Left cardiac atrium (tissue), 4 donors: ENCODE results near the gene CATSPERE. TPM values are rescaled to one million over a fixed set of nuclear protein-coding genes. Genes with fewer than 3 reads are reported as not detected.

Experiments
- ATAC-seq, 2 donors: fragments of 200-7000 bp; cut with Tn5 transposase; one replicate each; pipeline ENCODE4 v1.9.1; 2020; ENCODE audit warnings: mild to moderate bottlenecking in 2 of 2, moderate library complexity in 2 of 2
- DNase-seq: peaks from one replicate; pipeline ENCODE4 v3.0.0-alpha.2; 2020
- intact Hi-C, 2 donors: fragments of 100-400 bp; cut with DNase I; formaldehyde crosslinking; loops; one replicate each; pipeline versions ENCODE4 v1.14.1 to v1.15.1; 2022 to 2023
- total RNA-seq, 2 donors: library from RNA; stranded (reverse); fragmentation: NEBNext Ultra II Directional; extraction: Animal tissue kit (Norgen Biotek cat#: 25700); gene quantifications; one replicate each; pipeline ENCODE4 v1.2.1, GENCODE V29; 2021
- donor health status: DM: no; HTN: yes; CAD: no.
- donor health status: DM: no; HTN: yes; CAD: no; lungs with severe emphysema.
- donor health status: DM: yes; HTN: yes; CAD: no.
- donor health status: Dilated cardiomyopathy.

Gene CATSPERE
- total RNA-seq, 2 donors from 2014 or later: 0.59 to 0.71 TPM

DNA sequence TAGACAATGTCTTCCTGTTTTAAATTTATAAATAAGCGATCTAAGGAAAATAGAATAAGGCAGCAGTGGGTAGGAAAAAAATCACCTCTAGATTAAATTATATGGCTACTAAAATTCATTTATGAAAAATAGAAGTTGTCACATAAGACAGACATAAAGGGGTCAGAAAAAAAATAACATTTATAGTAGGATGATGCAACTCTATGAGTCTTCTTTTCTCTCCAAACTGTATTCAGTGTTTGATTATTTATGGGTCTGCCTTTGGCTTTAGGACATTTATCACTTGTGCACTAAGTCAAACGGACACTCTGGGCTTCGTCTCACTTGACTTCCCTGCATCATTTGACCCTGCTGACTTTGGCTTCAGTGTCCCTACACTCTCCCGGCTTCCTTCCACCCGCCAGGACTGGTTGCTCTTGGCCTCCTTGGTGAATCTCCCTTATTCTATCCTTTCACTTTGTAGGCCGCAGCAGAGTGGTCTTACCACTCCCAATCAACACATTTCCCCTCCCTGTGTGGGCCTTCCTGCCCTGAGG, 144.8 kb downstream of the CATSPERE start:
- DNase-seq: no peak
- no peak for ATAC-seq
- intact Hi-C loops: loop anchor here (10.0 kb wide), 2 partner anchors 419 to 439 kb away; no protein-coding TSS in a partner anchor

DNA sequence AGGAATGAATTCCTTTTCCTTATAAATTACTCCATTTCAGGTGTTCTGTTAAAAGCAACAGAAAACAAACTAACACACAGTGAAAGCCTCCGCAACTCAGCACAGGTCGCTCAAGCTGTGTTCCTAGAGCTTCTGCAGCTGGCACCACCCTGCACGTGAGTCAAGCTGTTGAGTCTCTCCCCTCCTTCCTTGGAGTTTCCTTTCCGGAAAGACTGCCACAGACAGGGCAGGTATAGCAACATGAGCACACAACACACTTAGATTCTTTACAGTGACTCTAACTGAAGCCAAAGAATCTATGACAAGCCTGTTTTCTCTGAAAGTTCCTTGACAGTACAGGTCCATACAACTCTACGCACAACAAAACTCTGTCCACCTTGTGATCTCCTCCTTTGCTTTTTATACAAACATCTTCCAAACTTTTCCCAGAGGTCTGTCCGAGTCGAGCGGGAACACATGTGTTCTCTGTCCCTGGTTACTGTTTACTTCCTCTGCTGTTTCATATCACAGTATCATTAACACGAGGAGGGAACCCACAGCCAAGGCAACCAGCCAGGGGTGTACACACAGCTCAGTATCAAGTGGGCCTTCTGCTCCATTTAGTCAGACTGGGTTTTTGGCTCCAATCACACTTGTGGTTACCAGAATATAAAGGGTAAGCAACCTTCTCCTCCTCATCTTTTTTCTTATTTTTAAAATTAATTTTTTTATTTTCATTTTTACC, 153.2 kb downstream of the CATSPERE start:
- intact Hi-C loops: no loop called here
- ATAC-seq: no peak
- DNase-seq: no peak

DNA sequence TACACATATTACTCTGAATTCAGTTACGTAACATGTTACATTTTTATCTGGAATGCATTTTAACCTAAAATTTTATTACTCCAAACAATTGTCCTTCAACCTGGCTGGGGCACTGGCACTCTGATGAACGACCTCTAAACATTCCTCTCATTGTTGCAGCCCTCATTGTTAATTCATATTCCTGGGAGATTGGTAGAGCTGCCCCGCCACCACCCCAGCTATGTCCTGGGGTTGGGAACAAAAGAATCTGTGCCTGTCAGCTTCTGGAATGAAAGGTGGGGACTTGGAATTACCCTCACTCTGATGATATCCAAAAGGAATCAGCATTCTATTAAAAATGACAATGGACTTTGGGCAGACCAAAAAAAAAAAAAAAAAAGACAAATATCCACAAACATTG, 153.8 kb downstream of the CATSPERE start:
- DNase-seq (no peak), ATAC-seq (no peak)
- intact Hi-C loops: no loop called here

DNA sequence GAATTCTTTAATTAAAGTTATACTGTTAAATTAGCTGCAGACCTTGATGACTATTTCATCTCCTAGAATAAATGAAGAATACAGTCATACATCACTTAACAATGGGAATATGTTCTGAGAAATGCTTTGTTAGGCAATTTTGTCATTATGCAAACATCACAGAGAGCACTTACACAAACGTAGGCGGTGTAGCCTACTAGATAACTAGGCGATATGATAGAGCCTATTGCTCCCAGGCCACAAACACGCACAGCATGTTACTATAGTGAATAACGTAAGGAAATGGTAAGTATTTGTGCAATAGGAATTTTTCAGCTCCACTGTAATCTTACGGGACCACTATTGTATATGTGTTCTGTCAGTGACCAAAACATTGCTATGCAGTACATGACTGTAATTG, 154.2 kb downstream of the CATSPERE start:
- DNase-seq (no peak), ATAC-seq (no peak)
- intact Hi-C loops: no loop called here

DNA sequence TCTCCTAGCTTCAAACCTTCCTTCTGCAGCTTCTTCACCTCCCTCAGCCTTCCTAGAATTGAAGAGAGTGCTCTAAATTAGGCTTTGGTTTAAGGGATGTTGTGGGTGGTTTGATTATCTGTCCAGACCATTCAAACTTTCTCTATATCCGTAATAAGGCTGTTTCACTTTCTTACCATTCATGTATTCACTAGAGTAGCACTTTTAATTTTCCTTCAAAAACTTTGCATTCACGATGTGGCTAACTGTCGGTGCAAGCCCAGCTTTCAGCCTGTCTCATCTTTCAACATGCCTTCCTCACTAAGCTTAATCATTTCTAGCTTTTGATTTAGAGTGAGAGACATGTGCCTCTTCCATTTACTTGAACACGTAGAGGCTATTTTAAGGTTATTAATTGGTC, 165.6 kb downstream of the CATSPERE start:
- DNase-seq (no peak), ATAC-seq (no peak)
- intact Hi-C loops: no loop called here

DNA sequence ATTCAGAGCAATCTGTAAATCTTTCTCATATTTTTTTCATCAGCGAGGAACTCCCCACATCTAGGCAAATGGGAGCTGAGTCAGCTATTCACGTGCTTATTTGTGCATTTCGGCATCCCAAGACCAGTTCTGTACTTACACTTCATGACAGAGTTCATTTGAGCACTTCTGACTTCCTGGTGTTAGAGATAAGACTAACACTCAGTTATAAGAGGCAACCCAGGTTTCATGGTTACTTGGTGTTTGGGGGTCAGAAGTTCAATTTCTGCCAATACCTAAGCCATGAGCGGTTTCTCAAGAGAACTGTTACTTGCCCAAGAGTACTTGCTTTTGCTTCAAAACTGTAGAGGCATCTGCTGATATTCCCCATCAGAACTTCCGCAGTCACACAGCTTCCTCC, 167.7 kb downstream of the CATSPERE start:
- DNase-seq: no peak
- intact Hi-C loops: no loop called here
- ATAC-seq: no peak

DNA sequence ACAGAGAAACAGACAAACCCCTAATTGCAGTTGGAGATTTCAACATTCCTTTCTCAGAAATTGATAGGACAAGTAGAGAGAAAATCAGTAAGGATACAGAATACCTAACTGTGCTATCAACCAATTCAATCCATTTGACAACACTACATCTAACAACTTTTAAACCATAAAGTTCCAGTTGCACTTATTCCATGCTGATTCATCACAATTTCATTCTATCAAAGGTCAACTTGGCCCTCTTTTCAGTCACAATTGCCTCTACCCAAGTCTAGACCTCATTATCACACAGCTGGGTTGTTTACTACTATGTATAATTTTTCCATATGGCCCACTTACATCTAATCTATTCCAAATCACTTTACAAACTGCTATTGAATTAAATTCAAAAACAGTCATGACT, 172.1 kb downstream of the CATSPERE start:
- intact Hi-C loops: no loop called here
- no peak for ATAC-seq
- no peak for DNase-seq

DNA sequence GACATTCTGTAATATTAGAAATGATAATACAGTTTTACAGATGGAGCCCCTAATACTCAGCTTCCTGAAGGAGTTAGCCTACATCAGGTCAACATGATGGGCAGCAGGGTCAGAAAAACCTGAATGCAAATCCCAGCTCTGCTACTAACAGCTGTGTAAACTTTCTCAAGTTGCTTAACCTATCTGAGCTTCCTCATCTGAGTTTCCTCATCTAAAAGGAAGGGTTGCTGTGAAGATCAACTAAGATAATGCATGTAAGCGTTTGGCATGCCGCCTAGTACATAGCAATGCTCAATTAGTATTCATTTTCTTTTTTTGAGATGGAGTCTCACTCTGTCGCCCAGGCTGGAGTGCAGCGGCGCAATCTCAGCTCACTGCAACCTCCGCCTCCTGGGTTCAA, 173.5 kb downstream of the CATSPERE start:
- DNase-seq: no peak
- ATAC-seq: no peak
- intact Hi-C loops: no loop called here

DNA sequence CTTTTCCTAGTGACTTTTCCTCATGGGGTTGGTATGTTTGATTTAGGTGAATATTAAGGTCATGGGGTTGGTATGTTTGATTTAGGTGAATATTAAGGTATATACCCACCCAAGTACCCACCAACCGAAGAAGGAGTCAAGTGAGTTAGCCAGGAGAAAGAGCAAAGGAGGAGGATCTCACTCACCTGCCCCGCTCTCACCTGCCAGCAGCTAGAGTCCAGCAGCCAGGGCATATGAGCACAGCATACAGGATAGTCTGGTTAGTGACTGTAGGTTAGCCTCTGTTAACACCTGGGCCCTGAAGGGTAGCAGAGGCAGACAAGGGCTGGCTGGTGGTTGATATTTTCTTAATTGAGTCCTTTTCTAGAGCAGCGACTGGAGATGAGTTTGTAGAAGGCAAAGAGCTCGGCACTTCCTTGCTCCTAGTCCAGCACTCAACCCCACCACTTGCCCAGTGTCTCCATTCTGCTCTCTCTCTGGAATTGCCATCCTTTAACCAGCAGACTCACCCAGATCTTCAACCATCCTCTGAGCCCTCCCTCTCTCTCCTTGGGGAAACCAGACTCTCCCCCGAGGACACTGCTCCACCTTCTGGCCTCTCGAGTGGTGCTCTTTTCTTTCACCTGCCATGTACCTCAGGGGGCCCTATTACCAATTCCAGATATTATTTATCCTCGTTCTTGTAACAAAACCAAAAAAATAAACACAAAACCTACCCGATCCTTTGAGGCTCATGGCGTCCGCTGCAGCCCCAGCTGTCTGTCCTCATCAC, 175.6 kb downstream of the CATSPERE start:
- ATAC-seq: no peak
- no peak for DNase-seq
- intact Hi-C loops: no loop called here

DNA sequence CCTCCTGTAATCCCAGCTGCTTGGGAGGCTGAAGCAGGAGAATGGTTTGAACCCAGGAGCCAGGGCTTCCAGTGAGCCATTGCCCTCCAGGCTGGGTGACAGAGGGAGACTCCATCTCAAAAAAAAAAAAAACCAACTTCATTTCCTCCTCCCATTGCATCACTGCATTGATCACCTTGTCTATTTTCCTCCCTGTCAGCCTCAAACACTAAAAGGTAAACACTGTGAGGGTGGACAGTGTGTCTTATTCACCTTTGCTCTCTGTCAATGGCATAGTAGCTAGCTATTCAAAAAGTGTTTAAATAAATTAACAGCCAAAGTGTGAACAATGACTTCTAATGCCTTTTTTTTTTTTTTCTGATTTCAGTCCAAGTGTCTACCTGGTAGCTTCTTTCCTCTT, 178.5 kb downstream of the CATSPERE start:
- intact Hi-C loops: no loop called here
- DNase-seq (no peak), ATAC-seq (no peak)

DNA sequence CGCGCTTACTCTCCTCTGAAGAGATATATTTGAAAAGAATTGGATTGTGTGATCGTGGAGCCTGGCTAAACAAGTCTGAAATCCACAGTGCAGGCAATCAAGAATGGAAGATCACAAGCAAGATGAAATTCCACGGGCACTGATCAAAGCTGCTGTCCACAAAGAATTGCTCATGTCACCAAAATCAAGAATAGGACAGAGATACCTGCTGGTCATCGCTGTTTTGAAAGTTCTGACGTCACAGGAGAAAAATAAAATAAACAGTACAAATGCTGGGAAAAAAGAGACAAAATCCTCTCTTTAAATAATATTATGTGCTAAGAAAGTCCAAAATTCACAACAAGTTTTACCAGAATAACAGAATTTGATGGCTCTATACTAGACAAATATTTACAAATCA, 179.8 kb downstream of the CATSPERE start:
- DNase-seq (no peak), ATAC-seq (no peak)
- intact Hi-C loops: no loop called here

DNA sequence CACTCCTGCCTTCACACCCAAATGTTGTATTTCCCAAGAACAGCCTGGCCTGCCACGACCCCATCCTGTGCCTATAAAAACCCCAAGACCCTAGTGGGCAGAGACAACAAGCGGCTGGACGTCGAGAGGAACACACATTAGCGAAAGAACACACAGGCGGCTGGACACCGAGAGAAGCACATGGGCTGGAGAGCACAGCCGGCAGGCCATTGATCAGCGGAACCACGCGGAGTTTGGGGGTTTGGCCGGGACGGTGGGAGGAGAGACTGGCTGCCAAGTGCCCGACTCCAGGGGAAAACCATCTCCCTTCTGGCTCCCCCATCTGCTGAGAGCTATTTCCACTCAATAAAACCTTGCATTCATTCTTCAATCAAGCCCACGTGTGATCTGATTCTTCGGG, 181.5 kb downstream of the CATSPERE start:
- DNase-seq (no peak), ATAC-seq (no peak)
- intact Hi-C loops: no loop called here

DNA sequence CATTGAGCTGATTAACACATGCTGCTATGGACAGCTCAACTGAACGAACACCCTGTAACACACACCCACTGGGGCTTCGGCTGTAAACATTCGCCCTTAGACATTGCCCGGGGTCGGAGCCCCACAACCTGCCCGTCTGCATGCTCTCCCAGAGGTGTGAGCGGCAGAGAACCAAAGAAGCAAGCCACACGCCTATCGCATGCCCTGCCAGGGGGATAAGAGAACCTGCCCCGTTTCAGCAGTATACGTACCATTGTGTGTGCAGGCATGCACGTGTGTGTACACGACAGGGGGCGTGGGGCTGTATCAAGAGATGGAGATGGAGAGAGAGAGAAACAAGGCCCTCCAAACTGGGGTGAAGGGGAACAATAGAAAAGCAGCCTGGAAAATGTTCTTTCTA, 181.9 kb downstream of the CATSPERE start:
- intact Hi-C loops: no loop called here
- ATAC-seq (no peak), DNase-seq (no peak)

DNA sequence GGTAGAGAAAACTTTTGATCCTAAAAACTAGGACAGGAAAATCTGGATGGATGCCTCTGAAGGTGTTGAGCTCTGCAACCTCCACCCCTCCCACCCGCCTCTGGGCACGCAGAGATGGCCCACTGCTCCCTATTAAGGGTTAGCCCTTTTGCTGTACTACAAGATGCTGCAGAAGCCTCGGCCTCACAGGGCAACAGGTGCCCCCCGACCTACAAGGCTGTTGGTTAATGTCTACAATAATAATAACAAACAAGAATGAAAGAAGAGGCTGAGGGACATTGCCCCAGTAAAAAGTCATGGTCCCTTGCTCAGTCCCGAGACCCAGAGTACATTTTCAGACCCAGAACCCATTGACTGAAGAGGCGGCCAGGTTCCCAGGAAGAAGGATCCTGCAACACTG, 184.3 kb downstream of the CATSPERE start:
- DNase-seq (no peak), ATAC-seq (no peak)
- intact Hi-C loops: no loop called here

DNA sequence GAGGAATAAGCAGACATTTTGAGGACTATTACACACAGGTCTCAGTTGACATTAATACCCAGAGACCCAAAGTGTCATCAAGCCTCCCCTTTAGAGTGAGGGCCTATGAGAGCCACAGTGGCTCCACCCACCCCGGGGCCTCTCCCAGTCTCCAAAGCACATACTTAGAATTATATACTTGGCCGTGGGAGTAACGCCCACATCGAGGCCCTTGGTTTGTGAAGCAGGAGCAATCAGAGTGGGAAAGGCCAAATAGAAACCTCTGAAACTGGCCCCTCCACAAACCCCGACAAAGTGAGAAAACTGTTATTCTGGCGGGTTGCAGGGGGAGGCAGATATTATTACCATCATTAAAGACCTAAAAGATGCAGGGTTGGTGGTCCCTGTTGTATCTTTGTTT, 184.8 kb downstream of the CATSPERE start:
- ATAC-seq (no peak), DNase-seq (no peak)
- intact Hi-C loops: no loop called here

DNA sequence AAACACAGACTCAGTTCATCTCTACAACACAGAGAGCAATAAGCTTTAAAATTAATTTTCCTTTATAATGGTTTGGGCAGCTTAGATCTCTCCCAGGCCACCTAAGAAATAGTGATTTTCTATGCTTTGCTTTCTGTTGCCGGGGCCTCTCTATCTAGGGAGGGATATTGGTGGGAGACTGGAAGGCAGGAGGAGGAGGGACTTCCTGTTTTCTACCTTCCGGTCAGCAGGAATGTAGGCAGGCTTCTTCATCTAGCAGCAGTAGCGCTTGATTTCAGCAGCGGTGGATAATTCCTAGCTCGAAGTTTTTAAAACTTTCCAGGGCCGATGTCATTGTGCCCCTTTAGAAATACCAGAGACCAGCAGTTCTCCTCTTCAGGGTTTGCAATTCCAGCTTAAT, 186.7 kb downstream of the CATSPERE start:
- intact Hi-C loops: no loop called here
- DNase-seq (no peak), ATAC-seq (no peak)

DNA sequence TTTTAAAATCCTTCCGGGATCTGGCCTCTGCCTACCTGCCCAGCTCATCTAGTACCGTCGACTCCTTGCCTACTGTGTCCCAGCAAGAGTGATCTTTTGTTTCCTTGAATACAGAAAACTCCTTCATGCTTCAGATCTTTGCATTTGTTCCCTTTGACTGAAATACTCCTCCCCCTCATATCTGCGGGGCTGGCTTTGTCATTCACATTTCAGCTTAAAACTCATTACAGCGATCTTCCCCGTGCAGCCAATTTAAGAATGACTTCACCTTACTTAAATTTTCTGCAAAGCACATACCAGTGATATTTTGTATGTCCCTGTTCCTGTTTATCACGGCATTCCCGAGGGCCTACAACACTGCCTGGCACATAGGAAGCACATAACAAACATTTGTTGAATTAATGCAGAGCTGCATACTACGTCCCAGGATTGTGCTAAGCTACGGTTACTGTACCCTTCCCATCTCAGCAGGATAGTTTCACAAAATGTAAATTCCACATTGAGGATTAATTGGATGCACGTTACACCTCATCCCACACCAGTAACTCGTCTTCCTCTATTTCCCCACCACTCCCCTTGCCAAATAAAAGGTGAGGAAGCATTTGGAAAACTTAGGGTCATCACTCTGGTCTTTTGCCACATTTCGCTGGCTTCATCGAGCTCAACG, 191.0 kb downstream of the CATSPERE start:
- intact Hi-C loops: loop anchor here in 1 of 2 donors (10.0 kb wide), 1 partner anchor 197 kb away; the partner anchor contains the start of gene ADSS2
- ATAC-seq: no peak
- no peak for DNase-seq

DNA sequence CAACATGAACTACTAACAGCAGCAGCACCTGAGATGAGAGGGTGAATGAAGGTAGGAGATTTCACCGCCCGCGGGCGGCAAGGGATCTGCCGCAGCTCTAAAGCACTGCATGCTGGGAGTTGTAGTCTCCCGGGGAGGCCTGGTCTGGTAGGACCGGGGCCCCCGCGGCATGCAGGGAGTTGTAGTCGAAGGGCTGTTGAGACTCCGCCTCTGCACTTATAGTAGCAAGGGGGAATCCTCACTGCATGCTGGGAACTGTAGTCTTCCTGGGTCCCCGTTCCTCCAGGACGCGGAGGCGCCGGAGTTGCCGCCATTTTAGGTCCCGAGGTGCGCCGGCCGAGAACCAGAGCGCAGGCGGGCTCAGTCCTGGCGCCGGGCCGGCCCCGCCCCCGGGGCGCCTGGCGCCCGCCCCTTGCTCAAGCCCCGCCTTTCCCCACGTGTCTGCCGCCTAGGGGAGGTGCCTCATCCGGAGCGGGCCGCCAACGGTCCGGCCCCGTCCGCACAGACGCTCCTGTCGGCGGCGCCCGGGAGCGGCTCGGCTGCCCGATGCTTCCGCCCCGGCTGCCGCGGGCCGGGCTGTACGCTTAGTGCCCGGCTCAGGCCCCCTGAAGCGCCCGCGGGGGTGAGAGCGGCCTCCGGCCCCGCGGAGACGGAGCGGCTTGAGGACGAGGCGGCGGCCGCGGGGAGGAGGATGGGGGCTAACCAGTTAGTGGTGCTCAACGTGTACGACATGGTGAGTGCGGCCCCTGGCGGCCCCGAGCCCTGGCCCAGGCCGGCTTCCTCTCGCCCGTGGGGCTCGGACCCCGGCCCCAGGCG, 191.8 kb downstream of the CATSPERE start, which contains the start of gene DESI2:
Gene DESI2, plus strand, starts transcription at position 504 of the 816 bp plus-strand sequence. Its CDS starts 188 bp downstream, at position 692.
- intact Hi-C loops: loop anchor here in 1 of 2 donors (10.0 kb wide), 1 partner anchor 198 kb away; the partner anchor contains the start of gene ADSS2
- peak; percentile 97 for ATAC-seq

More for the DNA sequence above, 191.8 kb downstream of the CATSPERE start, which contains the start of gene DESI2:
- DNase-seq: peak; percentile 99
